ENCODE data around the gene MATN1. TPM values are rescaled to one million over a fixed set of nuclear protein-coding genes. Genes with fewer than 3 reads are reported as not detected.

The MATN1 gene
- total RNA-seq, 1 experiment from 2014 or later = not detected

GRCh38 chr1:30735668-30736498, 12.5 kb upstream of the MATN1 start:
- no peak for DNase-seq
- no TSS peak for BruUV-seq (replicated peaks)
- Mint-ChIP-seq H3K9me3 (ENCODE audit: unreplicated experiment) (no peaks in the 10 kb centered on the region), H3K36me3 (ENCODE audit: insufficient read depth, unreplicated experiment) (no peaks in the 10 kb centered on the region), H3K4me3 (ENCODE audit: unreplicated experiment) (no peak overlapping the region), H3K27ac (ENCODE audit: unreplicated experiment) (no peak overlapping the region), H3K4me1 (ENCODE audit: low read depth, unreplicated experiment) (no peaks in the 10 kb centered on the region), H3K27me3 (ENCODE audit: insufficient read depth, unreplicated experiment) (no peaks in the 10 kb centered on the region)
- intact Hi-C loops (cut with micrococcal nuclease; ENCODE audit: unreplicated experiment) = no loop called here
- no peaks in the 10 kb centered on the region for H3K4me1 ChIP-seq
- no peak for TF ChIP-seq CTCF (IDR thresholded peaks at IDR 0.05; ENCODE audit: insufficient read depth in 1 of 2, low read depth in 1 of 2, low read length in 1 of 2, severe bottlenecking in 1 of 2, unreplicated experiment in 1 of 2)
- H3K27me3 ChIP-seq (replicated peaks; ENCODE audit: control insufficient read depth, insufficient read depth, low read length) = no peaks in the 10 kb centered on the region
- no peaks in the 10 kb centered on the region for H3K36me3 ChIP-seq (ENCODE audit: control insufficient read depth, insufficient read depth, low read length)
- no peak overlapping the region for H3K4me3 ChIP-seq (ENCODE audit: low read depth, low read length)
- ChIA-PET POLR2A (no interaction called here), CTCF (no interaction called here)
- H3K9me3 ChIP-seq = no peaks in the 10 kb centered on the region

GRCh38 chr1:30735124-30735523, 11.7 kb upstream of the MATN1 start:
- no peaks in the 10 kb centered on the region for H3K36me3 ChIP-seq (ENCODE audit: control insufficient read depth, insufficient read depth, low read length)
- Mint-ChIP-seq H3K4me1 (ENCODE audit: low read depth, unreplicated experiment) (no peaks in the 10 kb centered on the region), H3K4me3 (ENCODE audit: unreplicated experiment) (no peak overlapping the region), H3K9me3 (ENCODE audit: unreplicated experiment) (no peaks in the 10 kb centered on the region), H3K27me3 (ENCODE audit: insufficient read depth, unreplicated experiment) (no peaks in the 10 kb centered on the region), H3K27ac (ENCODE audit: unreplicated experiment) (no peak overlapping the region), H3K36me3 (ENCODE audit: insufficient read depth, unreplicated experiment) (no peaks in the 10 kb centered on the region)
- H3K4me3 ChIP-seq (ENCODE audit: low read depth, low read length) = no peak overlapping the region
- no peak for TF ChIP-seq CTCF (IDR thresholded peaks at IDR 0.05; ENCODE audit: insufficient read depth in 1 of 2, low read depth in 1 of 2, low read length in 1 of 2, severe bottlenecking in 1 of 2, unreplicated experiment in 1 of 2)
- POLR2A ChIA-PET = no interaction called here
- DNase-seq = no peak
- no peaks in the 10 kb centered on the region for H3K27me3 ChIP-seq (replicated peaks; ENCODE audit: control insufficient read depth, insufficient read depth, low read length)
- intact Hi-C loops (cut with micrococcal nuclease; ENCODE audit: unreplicated experiment) = no loop called here
- no peaks in the 10 kb centered on the region for H3K4me1 ChIP-seq
- CTCF ChIA-PET = no interaction called here
- no peaks in the 10 kb centered on the region for H3K9me3 ChIP-seq
- BruUV-seq (replicated peaks) = no TSS peak

- no peak overlapping the region for H3K4me3 Mint-ChIP-seq (ENCODE audit: unreplicated experiment)
- TF ChIP-seq CTCF (IDR thresholded peaks at IDR 0.05; ENCODE audit: insufficient read depth in 1 of 2, low read depth in 1 of 2, low read length in 1 of 2, severe bottlenecking in 1 of 2, unreplicated experiment in 1 of 2) = no peak
- no peak overlapping the region for H3K4me3 ChIP-seq (ENCODE audit: low read depth, low read length)
- DNase-seq = no peak
- ChIA-PET POLR2A (no interaction called here), CTCF (no interaction called here)
- H3K9me3 ChIP-seq = no peaks in the 10 kb centered on the region
- H3K4me1 ChIP-seq = no peaks in the 10 kb centered on the region
- H3K9me3 Mint-ChIP-seq (ENCODE audit: unreplicated experiment) = no peaks in the 10 kb centered on the region
- H3K27me3 Mint-ChIP-seq (ENCODE audit: insufficient read depth, unreplicated experiment) = no peaks in the 10 kb centered on the region
- no peaks in the 10 kb centered on the region for H3K36me3 Mint-ChIP-seq (ENCODE audit: insufficient read depth, unreplicated experiment)
- no TSS peak for BruUV-seq (replicated peaks)
- no peaks in the 10 kb centered on the region for H3K27me3 ChIP-seq (replicated peaks; ENCODE audit: control insufficient read depth, insufficient read depth, low read length)
- intact Hi-C loops (cut with micrococcal nuclease; ENCODE audit: unreplicated experiment) = no loop called here
- no peaks in the 10 kb centered on the region for H3K4me1 Mint-ChIP-seq (ENCODE audit: low read depth, unreplicated experiment)
- no peak overlapping the region for H3K27ac Mint-ChIP-seq (ENCODE audit: unreplicated experiment)
- no peaks in the 10 kb centered on the region for H3K36me3 ChIP-seq (ENCODE audit: control insufficient read depth, insufficient read depth, low read length)
Observed at GRCh38 chr1:30734580-30734979, 11.2 kb upstream of the MATN1 start.
